ENCODE results near the gene TMPRSS5. TPM values are rescaled to one million over a fixed set of nuclear protein-coding genes. Genes with fewer than 3 reads are reported as not detected.

TMPRSS5 gene
- total and polyA plus RNA-seq, 2 of the 8 experiments (the other 6 are each of a cell fraction or from before 2014, with no cell fraction given) = 0.54 to 0.78 TPM

GRCh38 chr11:113638376-113638775, 67.7 kb downstream of the TMPRSS5 start:
- no peak overlapping the region for H3K14ac ChIP-seq (ENCODE audit: insufficient read length)
- no peak overlapping the region for H2BK20ac ChIP-seq (ENCODE audit: low read length)
- no peak overlapping the region for H3K27ac ChIP-seq (ENCODE audit: low read depth, low read length)
- no peak overlapping the region for H3K18ac ChIP-seq (ENCODE audit: extremely low read depth, low read length)
- H3K4me3 ChIP-seq (ENCODE audit: extremely low read depth in 1 of 4, insufficient read depth in 2 of 4, low read depth in 3 of 4, low read length in 4 of 4) = no peak overlapping the region
- no peaks in the 10 kb centered on the region for H4K20me1 ChIP-seq (replicated peaks in 1 of 2; ENCODE audit: control insufficient read depth in 1 of 2, insufficient read depth in 2 of 2, low read length in 2 of 2)
- POLR2A ChIA-PET (ENCODE audit: partially characterized antibody) = no interaction called here
- no peaks in the 10 kb centered on the region for H3K79me2 ChIP-seq (ENCODE audit: control insufficient read depth in 1 of 2, insufficient read depth in 2 of 2, low read length in 2 of 2)
- no peaks in the 10 kb centered on the region for H3K27me3 ChIP-seq (replicated peaks in 1 of 4; ENCODE audit: control insufficient read depth in 3 of 4, extremely low read depth in 1 of 4, insufficient read depth in 3 of 4, low read length in 3 of 4)
- no peak overlapping the region for H4K5ac ChIP-seq (ENCODE audit: insufficient read length, low read depth, low read length)
- DNase-seq (ENCODE audit: low read depth in 1 of 2, low spot score in 2 of 2) (no peak), FAIRE-seq (no peak)
- no peaks in the 10 kb centered on the region; a peak in 1 of 7 replicates for H3K4me1 ChIP-seq (replicated peaks in 1 of 4; ENCODE audit: control insufficient read depth in 3 of 4, insufficient read depth in 4 of 4, low read length in 3 of 4)
- H3K9me3 ChIP-seq (ENCODE audit: insufficient read depth in 2 of 2, low read depth in 1 of 2, low read length in 1 of 2) = no peaks in the 10 kb centered on the region
- peaks cover 7% of the 10 kb centered on the region; the same call in 1 of the 2 replicates for H3K23me2 ChIP-seq (ENCODE audit: low read depth, low read length)
- 97% methylated on average over 6 of the region's 9 CpGs; no CpG with 5 or more reads in 1 of the 2 experiments for WGBS, 2 experiments (ENCODE audit: extremely low coverage in 1 of 2, insufficient coverage in 1 of 2, insufficient read length in 1 of 2, insufficient replicate concordance in 2 of 2, low coverage in 1 of 2, low lambda C conversion rate in 2 of 2, missing lambda C conversion rate in 1 of 2)
- no peak overlapping the region for H2BK5ac ChIP-seq (ENCODE audit: low read depth, low read length)
- no peak overlapping the region for H4K8ac ChIP-seq (ENCODE audit: extremely low read depth, insufficient read depth, low read length)
- no peaks in the 10 kb centered on the region for H3K79me1 ChIP-seq (ENCODE audit: low read depth, low read length)
- TF ChIP-seq RFX5 (IDR thresholded peaks at IDR 0.05; ENCODE audit: borderline replicate concordance, low read depth, low read length) (no peak), FOSL1 (IDR thresholded peaks at IDR 0.05; ENCODE audit: insufficient read depth, low read depth, low read length) (no peak), RAD21 (IDR thresholded peaks at IDR 0.05 in 1 of 2, conservative IDR thresholded peaks at IDR 0.05 in 1 of 2; ENCODE audit: low read depth in 2 of 2, low read length in 2 of 2) (no peak), CBX5 (IDR thresholded peaks at IDR 0.05; ENCODE audit: low read depth, low read length) (no peak), POLR2AphosphoS5 (IDR thresholded peaks at IDR 0.05; ENCODE audit: low read depth, low read length) (no peak), HDAC2 (IDR thresholded peaks at IDR 0.05; ENCODE audit: borderline replicate concordance in 1 of 2, low read depth in 2 of 2, low read length in 2 of 2) (no peak), JUND (IDR thresholded peaks at IDR 0.05; ENCODE audit: low read length) (no peak), TAF7 (optimal IDR thresholded peaks at IDR 0.05; ENCODE audit: borderline replicate concordance, low read depth, low read length) (no peak), NRF1 (IDR thresholded peaks at IDR 0.05; ENCODE audit: low read depth, low read length) (no peak), GABPA (IDR thresholded peaks at IDR 0.05; ENCODE audit: borderline replicate concordance, insufficient read depth, low read length) (no peak)
- CTCF ChIA-PET (ENCODE audit: partially characterized antibody) = interaction anchor here (0.6 to 1.0 kb wide), 2 partner anchors 36 to 85 kb away, joined by 3 read pairs; no protein-coding TSS in a partner anchor
- no peaks in the 10 kb centered on the region for H3K36me3 ChIP-seq (ENCODE audit: control insufficient read depth in 2 of 4, insufficient read depth in 4 of 4, low read length in 3 of 4)
- H2BK120ac ChIP-seq (replicated peaks; ENCODE audit: low read depth, low read length) = no peak overlapping the region
- no peak overlapping the region for H3K4ac ChIP-seq (replicated peaks; ENCODE audit: insufficient read length, low read depth, low read length)
- H3K23ac ChIP-seq (ENCODE audit: insufficient read length) = no peak overlapping the region
- no peak overlapping the region for H2BK15ac ChIP-seq (ENCODE audit: low read length)
- H3K56ac ChIP-seq (replicated peaks; ENCODE audit: insufficient read length, low read depth, low read length) = no peak overlapping the region
- no peak overlapping the region for H4K91ac ChIP-seq (replicated peaks; ENCODE audit: insufficient read length, low read length)
- no peak overlapping the region for H2BK12ac ChIP-seq (ENCODE audit: low read depth, low read length)
- no peak overlapping the region for H3K9ac ChIP-seq (replicated peaks in 1 of 4; ENCODE audit: extremely low read depth in 1 of 4, low read depth in 3 of 4, low read length in 3 of 4)
- no peak overlapping the region for H3K4me2 ChIP-seq (ENCODE audit: insufficient read depth in 1 of 2, low read depth in 2 of 2, low read length in 2 of 2)
- H2AFZ ChIP-seq (ENCODE audit: low read length) = no peak overlapping the region
- no peak overlapping the region for H2AK5ac ChIP-seq (ENCODE audit: low read depth, low read length)
